Epidermal melanocyte (primary cell): ENCODE data around the gene ADAMTS13.
A peak's percentile ranks its signal among the peaks of the same experiment; 100 is the strongest.
"Not testable (repeated sequence)": the region's sequence is repeated elsewhere in the genome, so short reads cannot be mapped to it uniquely, and the experiment has no call there.

ENCODE experiments used
- DNase-seq: peaks from one replicate; pipeline ENCODE4 v3.0.0; 2011; ENCODE audit warnings: low spot score; ENCODE audit not compliant: insufficient read length

Gene ADAMTS13

GRCh38 chr9:133391449-133391848, 30.7 kb upstream of the ADAMTS13 start:
- not testable (repeated sequence) for DNase-seq

- DNase-seq, result not testable (repeated sequence)
These were observed 29.9 kb upstream of the ADAMTS13 start for GRCh38 chr9:133392308-133392707.

- DNase-seq, result no peak
These were observed 28.8 kb upstream of the ADAMTS13 start for GRCh38 chr9:133393399-133393798.

- peak; percentile 17 for DNase-seq
These were observed 27.4 kb upstream of the ADAMTS13 start for GRCh38 chr9:133394687-133395271.

GRCh38 chr9:133396952-133397351, 25.2 kb upstream of the ADAMTS13 start:
- DNase-seq, result peak; percentile 7

- peak; percentile 12 for DNase-seq
These were observed 24.8 kb upstream of the ADAMTS13 start for GRCh38 chr9:133397370-133397769.

- DNase-seq, result peak; percentile 10
These were observed 24.3 kb upstream of the ADAMTS13 start for GRCh38 chr9:133397895-133398294.

- peak; percentile 2 for DNase-seq
These were observed 21.9 kb upstream of the ADAMTS13 start for GRCh38 chr9:133400292-133400691.

- DNase-seq, result peak; percentile 11
These were observed 20.6 kb upstream of the ADAMTS13 start for GRCh38 chr9:133401588-133401987.

- no peak for DNase-seq
These were observed 19.5 kb upstream of the ADAMTS13 start for GRCh38 chr9:133402689-133403088.

GRCh38 chr9:133403766-133404453, 18.3 kb upstream of the ADAMTS13 start:
- peak; percentile 11 for DNase-seq

GRCh38 chr9:133404454-133405002, 17.6 kb upstream of the ADAMTS13 start:
- DNase-seq, result no peak

GRCh38 chr9:133405508-133406438, 16.4 kb upstream of the ADAMTS13 start:
- DNase-seq, result peak; percentile 11

GRCh38 chr9:133406480-133407307, 15.5 kb upstream of the ADAMTS13 start:
- DNase-seq, result peak; percentile 63

GRCh38 chr9:133408042-133408441, 14.1 kb upstream of the ADAMTS13 start:
- DNase-seq, result no peak

GRCh38 chr9:133415170-133415569, 7.0 kb upstream of the ADAMTS13 start:
- DNase-seq, result no peak

GRCh38 chr9:133417541-133418461, 4.4 kb upstream of the ADAMTS13 start, which contains the start of gene REXO4:
TSS of gene REXO4 (minus strand) at chr9:133418010. CDS start at chr9:133417844, 166 bp downstream.
- DNase-seq, result peak; percentile 70

- no peak for DNase-seq
These were observed 3.2 kb upstream of the ADAMTS13 start for GRCh38 chr9:133419005-133419404.

GRCh38 chr9:133420392-133420827, 1.8 kb upstream of the ADAMTS13 start:
- DNase-seq, result no peak

- DNase-seq, result no peak
These were observed 1.0 kb downstream of the ADAMTS13 start for GRCh38 chr9:133423216-133423615.
